Measurements from ENCODE around the gene PHAX.
"Not testable (repeated sequence)": the region's sequence is repeated elsewhere in the genome, so short reads cannot be mapped to it uniquely, and the experiment has no call there.

Gene PHAX

GRCh38 chr5:126658561-126658960 is 57.8 kb downstream of the PHAX start:
- no peaks in the 10 kb centered on the region for H3K79me1 ChIP-seq (replicated peaks; ENCODE audit: low read length, poor library complexity, severe bottlenecking)

DNA sequence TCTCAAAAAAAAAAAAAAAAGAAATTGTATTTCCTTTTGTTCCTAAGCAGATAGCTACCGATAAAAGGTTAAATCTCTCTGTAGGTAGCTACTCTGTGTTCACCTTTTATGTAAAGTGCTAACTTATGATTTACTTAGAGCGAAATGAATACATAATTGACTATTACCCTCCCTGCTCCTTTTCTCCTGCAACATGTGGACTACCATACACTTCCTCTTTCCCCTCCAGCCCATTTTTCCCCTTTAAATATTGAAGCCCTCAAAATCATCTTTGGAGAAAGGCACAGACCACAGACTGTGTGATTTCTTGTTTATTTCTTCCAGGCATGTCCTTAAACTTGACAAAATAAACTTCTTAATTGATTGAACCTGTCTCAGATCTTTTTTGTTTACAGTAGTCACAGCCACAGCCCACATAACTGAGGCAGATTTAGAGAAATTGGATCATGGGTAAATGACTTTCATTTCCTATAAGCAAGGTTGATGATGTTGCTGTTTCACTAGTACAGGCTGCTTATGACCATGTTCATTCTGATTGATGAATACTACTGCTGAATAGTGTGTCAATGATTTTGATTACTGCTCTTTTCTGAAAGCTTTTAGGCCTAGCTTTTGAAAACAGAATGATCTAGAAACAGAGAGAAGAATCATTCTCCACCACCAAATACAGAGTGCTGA is 59.2 kb downstream of the PHAX start:
- no peaks in the 10 kb centered on the region for H3K9me3 ChIP-seq (ENCODE audit: control insufficient read depth, low read length)
- H3K27me3 ChIP-seq (ENCODE audit: control insufficient read depth in 1 of 2, insufficient read depth in 1 of 2, low read length in 2 of 2), result peaks cover 0 to under 1% of the 10 kb centered on the region in 2 experiments
- no peak overlapping the region for H3K18ac ChIP-seq (ENCODE audit: low read depth in 1 of 2, low read length in 2 of 2)
- 100% methylated on average over 1 of the region's 2 CpGs for WGBS
- DNase-seq, result no peak
- no peak overlapping the region for H2AFZ ChIP-seq (ENCODE audit: low read depth, low read length)
- no peaks in the 10 kb centered on the region for H3K36me3 ChIP-seq (ENCODE audit: control insufficient read depth in 1 of 2, insufficient read depth in 2 of 2, low read depth in 1 of 2, low read length in 2 of 2)
- H2AK5ac ChIP-seq (ENCODE audit: low read length, severe bottlenecking), result no peak overlapping the region
- H3K14ac ChIP-seq (ENCODE audit: low read length in 2 of 2), result no peak overlapping the region
- no peak overlapping the region for H4K8ac ChIP-seq (ENCODE audit: low read length)
- H2BK5ac ChIP-seq (ENCODE audit: low read depth, low read length, poor library complexity, severe bottlenecking), result no peak overlapping the region
- no peak overlapping the region for H3K27ac ChIP-seq (ENCODE audit: low read length, poor library complexity, severe bottlenecking)
- no peak overlapping the region for H3K4ac ChIP-seq (ENCODE audit: low read depth in 1 of 2, low read length in 2 of 2)
- no peaks in the 10 kb centered on the region for H3K4me1 ChIP-seq (ENCODE audit: control insufficient read depth, insufficient read depth, low read depth, low read length)
- H3K79me1 ChIP-seq (replicated peaks; ENCODE audit: low read length, poor library complexity, severe bottlenecking), result no peaks in the 10 kb centered on the region
- H2BK15ac ChIP-seq (ENCODE audit: low read depth, poor library complexity, severe bottlenecking), result no peak overlapping the region
- H3K23ac ChIP-seq (ENCODE audit: low read length in 2 of 2), result no peak overlapping the region
- H4K91ac ChIP-seq (ENCODE audit: low read length), result no peak overlapping the region
- no peak overlapping the region for H2BK12ac ChIP-seq (ENCODE audit: low read length in 2 of 2)
- H3K4me3 ChIP-seq (ENCODE audit: insufficient read depth in 1 of 2, low read depth in 1 of 2, low read length in 2 of 2), result no peak overlapping the region
- no peak overlapping the region for H3K4me2 ChIP-seq (ENCODE audit: low read length, poor library complexity, severe bottlenecking)
- no peak overlapping the region for H2BK120ac ChIP-seq (ENCODE audit: low read depth, low read length)
- no peak overlapping the region for H3K9ac ChIP-seq (ENCODE audit: low read length)

More at GRCh38 chr5:126658561-126658960, 57.8 kb downstream of the PHAX start:
- Histone ChIP-seq H3K4ac (ENCODE audit: low read depth in 1 of 2, low read length in 2 of 2) (no peak overlapping the region), H3K4me1 (ENCODE audit: control insufficient read depth, insufficient read depth, low read depth, low read length) (no peaks in the 10 kb centered on the region), H3K27ac (ENCODE audit: low read length, poor library complexity, severe bottlenecking) (no peak overlapping the region), H3K23ac (ENCODE audit: low read length in 2 of 2) (no peak overlapping the region), H3K36me3 (ENCODE audit: control insufficient read depth in 1 of 2, insufficient read depth in 2 of 2, low read depth in 1 of 2, low read length in 2 of 2) (no peaks in the 10 kb centered on the region), H3K18ac (ENCODE audit: low read depth in 1 of 2, low read length in 2 of 2) (no peak overlapping the region), H4K91ac (ENCODE audit: low read length) (no peak overlapping the region), H2BK12ac (ENCODE audit: low read length in 2 of 2) (no peak overlapping the region), H2BK5ac (ENCODE audit: low read depth, low read length, poor library complexity, severe bottlenecking) (no peak overlapping the region), H3K27me3 (ENCODE audit: control insufficient read depth in 1 of 2, insufficient read depth in 1 of 2, low read length in 2 of 2) (no peaks in the 10 kb centered on the region), H3K14ac (ENCODE audit: low read length in 2 of 2) (no peak overlapping the region), H4K8ac (ENCODE audit: low read length) (no peak overlapping the region), H3K4me2 (ENCODE audit: low read length, poor library complexity, severe bottlenecking) (no peak overlapping the region), H2AK5ac (ENCODE audit: low read length, severe bottlenecking) (no peak overlapping the region), H3K4me3 (ENCODE audit: insufficient read depth in 1 of 2, low read depth in 1 of 2, low read length in 2 of 2) (no peak overlapping the region), H2BK120ac (ENCODE audit: low read depth, low read length) (no peak overlapping the region), H3K9ac (ENCODE audit: low read length) (no peak overlapping the region), H3K9me3 (ENCODE audit: control insufficient read depth, low read length) (no peaks in the 10 kb centered on the region), H2AFZ (ENCODE audit: low read depth, low read length) (no peak overlapping the region), H2BK15ac (ENCODE audit: low read depth, poor library complexity, severe bottlenecking) (no peak overlapping the region)
- peak; percentile 62 for DNase-seq
- WGBS, result 95% methylated on average over 2 of the region's 5 CpGs

- H4K8ac ChIP-seq (ENCODE audit: low read length), result no peak overlapping the region
- no peak overlapping the region for H3K4me2 ChIP-seq (ENCODE audit: low read length, poor library complexity, severe bottlenecking)
- H3K14ac ChIP-seq (ENCODE audit: low read length in 2 of 2), result no peak overlapping the region
- H4K91ac ChIP-seq (ENCODE audit: low read length), result no peak overlapping the region
- WGBS, result 91% methylated on average over 2 of the region's 2 CpGs
- H3K4me3 ChIP-seq (ENCODE audit: insufficient read depth in 1 of 2, low read depth in 1 of 2, low read length in 2 of 2), result no peak overlapping the region
- no peak overlapping the region for H3K9ac ChIP-seq (ENCODE audit: low read length)
- H2BK120ac ChIP-seq (ENCODE audit: low read depth, low read length), result no peak overlapping the region
- no peaks in the 10 kb centered on the region for H3K4me1 ChIP-seq (ENCODE audit: control insufficient read depth, insufficient read depth, low read depth, low read length)
- H3K79me1 ChIP-seq (replicated peaks; ENCODE audit: low read length, poor library complexity, severe bottlenecking), result no peaks in the 10 kb centered on the region
- no peak overlapping the region for H2AK5ac ChIP-seq (ENCODE audit: low read length, severe bottlenecking)
- peaks cover under 1% of the 10 kb centered on the region for H3K9me3 ChIP-seq (ENCODE audit: control insufficient read depth, low read length)
- no peak overlapping the region for H2BK12ac ChIP-seq (ENCODE audit: low read length in 2 of 2)
- no peaks in the 10 kb centered on the region for H3K36me3 ChIP-seq (ENCODE audit: control insufficient read depth in 1 of 2, insufficient read depth in 2 of 2, low read depth in 1 of 2, low read length in 2 of 2)
- H2BK15ac ChIP-seq (ENCODE audit: low read depth, poor library complexity, severe bottlenecking), result no peak overlapping the region
- no peak overlapping the region for H3K4ac ChIP-seq (ENCODE audit: low read depth in 1 of 2, low read length in 2 of 2)
- no peak overlapping the region for H3K27ac ChIP-seq (ENCODE audit: low read length, poor library complexity, severe bottlenecking)
- no peak overlapping the region for H2BK5ac ChIP-seq (ENCODE audit: low read depth, low read length, poor library complexity, severe bottlenecking)
- DNase-seq, result no peak
- H3K23ac ChIP-seq (ENCODE audit: low read length in 2 of 2), result no peak overlapping the region
- no peak overlapping the region for H2AFZ ChIP-seq (ENCODE audit: low read depth, low read length)
- H3K18ac ChIP-seq (ENCODE audit: low read depth in 1 of 2, low read length in 2 of 2), result no peak overlapping the region
- peaks cover 0 to 3% of the 10 kb centered on the region in 2 experiments for H3K27me3 ChIP-seq (ENCODE audit: control insufficient read depth in 1 of 2, insufficient read depth in 1 of 2, low read length in 2 of 2)
Measured at GRCh38 chr5:126664586-126664985, 63.8 kb downstream of the PHAX start.

- not testable (repeated sequence) for H3K27me3 ChIP-seq (ENCODE audit: control insufficient read depth in 1 of 2, insufficient read depth in 1 of 2, low read length in 2 of 2); H3K79me1 ChIP-seq (replicated peaks; ENCODE audit: low read length, poor library complexity, severe bottlenecking); H4K8ac ChIP-seq (ENCODE audit: low read length); H2AK5ac ChIP-seq (ENCODE audit: low read length, severe bottlenecking); H3K18ac ChIP-seq (ENCODE audit: low read depth in 1 of 2, low read length in 2 of 2); H3K27ac ChIP-seq (ENCODE audit: low read length, poor library complexity, severe bottlenecking); H4K91ac ChIP-seq (ENCODE audit: low read length); H3K4me1 ChIP-seq (ENCODE audit: control insufficient read depth, insufficient read depth, low read depth, low read length); H3K9me3 ChIP-seq (ENCODE audit: control insufficient read depth, low read length); H3K4me3 ChIP-seq (ENCODE audit: insufficient read depth in 1 of 2, low read depth in 1 of 2, low read length in 2 of 2); DNase-seq; H2AFZ ChIP-seq (ENCODE audit: low read depth, low read length); H3K36me3 ChIP-seq (ENCODE audit: control insufficient read depth in 1 of 2, insufficient read depth in 2 of 2, low read depth in 1 of 2, low read length in 2 of 2); H3K4ac ChIP-seq (ENCODE audit: low read depth in 1 of 2, low read length in 2 of 2); H2BK12ac ChIP-seq (ENCODE audit: low read length in 2 of 2); H3K4me2 ChIP-seq (ENCODE audit: low read length, poor library complexity, severe bottlenecking); H2BK5ac ChIP-seq (ENCODE audit: low read depth, low read length, poor library complexity, severe bottlenecking); H3K14ac ChIP-seq (ENCODE audit: low read length in 2 of 2); H2BK120ac ChIP-seq (ENCODE audit: low read depth, low read length); H3K9ac ChIP-seq (ENCODE audit: low read length); H2BK15ac ChIP-seq (ENCODE audit: low read depth, poor library complexity, severe bottlenecking); H3K23ac ChIP-seq (ENCODE audit: low read length in 2 of 2)
- WGBS, result 92% methylated on average over 1 of the region's 1 CpG
Measured at GRCh38 chr5:126670109-126670508, 69.4 kb downstream of the PHAX start.
